Kidney (tissue), 22 donors: ENCODE data around the gene UEVLD. TPM values are rescaled to one million over a fixed set of nuclear protein-coding genes. Genes with fewer than 3 reads are reported as not detected.

Source experiments
- DNase-seq, 5 donors: peaks; one replicate each; pipeline ENCODE4 v3.0.0-alpha.2; 2013 to 2020
- FAIRE-seq: peaks from 2 replicates; lab custom pipeline; 2012; peaks lifted over from hg19 to GRCh38; lab: Jason Lieb, UNC
- H3K27ac ChIP-seq, 2 donors: one replicate each; pipeline ENCODE4 v1.7.0; 2013; ENCODE audit warnings: low read depth in 2 of 2, low read length in 2 of 2, inconsistent platforms in 1 of 2
- H3K27me3 ChIP-seq: one replicate; pipeline ENCODE4 v1.7.1; 2013; ENCODE audit warnings: low read length, inconsistent platforms; ENCODE audit not compliant: control insufficient read depth, insufficient read depth
- H3K36me3 ChIP-seq, 3 donors: one replicate each; pipeline versions ENCODE4 v1.7.0 to v1.7.1; 2013; ENCODE audit warnings: low read length in 3 of 3, control low read depth in 1 of 3, inconsistent platforms in 1 of 3; ENCODE audit not compliant: insufficient read depth in 3 of 3, control insufficient read depth in 2 of 3
- H3K4me1 ChIP-seq, 3 donors: one replicate each; pipeline versions ENCODE4 v1.7.0 to v1.7.1; 2013; ENCODE audit warnings: low read length in 3 of 3, inconsistent platforms in 1 of 3, low read depth in 1 of 3; ENCODE audit not compliant: control insufficient read depth in 2 of 3, insufficient read depth in 2 of 3
- H3K4me3 ChIP-seq, 3 donors: one replicate each; pipeline versions ENCODE4 v1.7.0 to v1.8.1; 2013; ENCODE audit warnings: low read length in 3 of 3, control low read depth in 1 of 3, inconsistent platforms in 1 of 3
- H3K9ac ChIP-seq, 3 donors: one replicate each; pipeline versions ENCODE4 v1.7.0 to v1.7.1; 2013; ENCODE audit warnings: low read length in 3 of 3, control low read depth in 1 of 3, inconsistent platforms in 1 of 3
- H3K9me3 ChIP-seq, 3 donors: one replicate each; pipeline versions ENCODE4 v1.7.0 to v1.7.1; 2013; ENCODE audit warnings: low read length in 3 of 3, control low read depth in 1 of 3, inconsistent platforms in 1 of 3; ENCODE audit not compliant: control insufficient read depth in 2 of 3, insufficient read depth in 1 of 3
- intact Hi-C: fragments of 100-400 bp; cut with DNase I; formaldehyde crosslinking; loops from one replicate; pipeline ENCODE4 v1.11.1; 2022
- long read RNA-seq, 10 donors: library from polyadenylated mRNA in 1 of 10; unstranded in 1 of 10; transcript quantifications; one replicate each; pipeline ENCODE4 v2.0.0 and lab custom pipeline, GENCODE V29; 2021 to 2026
- polyA plus RNA-seq: library from polyadenylated mRNA; stranded (reverse); fragments of 350-450 nt; fragmentation: Illumina TruSeq; extraction: RNeasy Lipid Tissue Mini Kit (QIAGEN cat#74804); gene quantifications from one replicate; pipeline ENCODE4 v1.2.3, GENCODE V29; 2014; ENCODE audit warnings: low read depth, low replicate concordance; ENCODE audit not compliant: insufficient read depth
- total RNA-seq: library from RNA; stranded (reverse); fragmentation: NEBNext Ultra II Directional; extraction: Animal tissue kit (Norgen Biotek cat#: 25700); gene quantifications from one replicate; pipeline ENCODE4 v1.2.1, GENCODE V29; 2021
- TF ChIP-seq, protein P1 (sequence below): IDR thresholded peaks from 3 replicates; pipeline ENCODE4 v1.5.1; 2012; ENCODE audit warnings: mild to moderate bottlenecking, moderate library complexity, borderline replicate concordance; ENCODE audit not compliant: insufficient read depth; ENCODE audit errors: extremely low read depth
- donor health status: control.
- donor health status: control.
- donor health status: control.
- donor health status: control.
- donor health status: control.
- donor health status: DM: yes; HTN: yes; CAD: no.
- donor health status: Normal renal cell carcinoma (clear cell type).

The UEVLD gene
- total RNA-seq (23.1 TPM), polyA plus RNA-seq (8.0 TPM)
- long read RNA-seq, donor 1, full-length matches to known transcripts, result 3 of 3 reads
- long read RNA-seq, donor 1, partial matches to known transcripts, result 0 of 3 reads
- long read RNA-seq, donor 1, other reads (novel, unspliced or antisense), result 0 of 3 reads
- long read RNA-seq, donor 2, full-length matches to known transcripts, result 2 of 2 reads
- long read RNA-seq, donor 2, partial matches to known transcripts, result 0 of 2 reads
- long read RNA-seq, donor 2, other reads (novel, unspliced or antisense), result 0 of 2 reads
- long read RNA-seq, donor 3, full-length matches to known transcripts, result 3 of 3 reads
- long read RNA-seq, donor 3, partial matches to known transcripts, result 0 of 3 reads
- long read RNA-seq, donor 3, other reads (novel, unspliced or antisense), result 0 of 3 reads
- long read RNA-seq, donor 4, full-length matches to known transcripts, result 1 of 1 reads
- long read RNA-seq, donor 4, partial matches to known transcripts, result 0 of 1 reads
- long read RNA-seq, donor 4, other reads (novel, unspliced or antisense), result 0 of 1 reads
- long read RNA-seq, donor 5, full-length matches to known transcripts, result 1 of 1 reads
- long read RNA-seq, donor 5, partial matches to known transcripts, result 0 of 1 reads
- long read RNA-seq, donor 5, other reads (novel, unspliced or antisense), result 0 of 1 reads
- long read RNA-seq, donor 6, full-length matches to known transcripts, result 3 of 3 reads
- long read RNA-seq, donor 6, partial matches to known transcripts, result 0 of 3 reads
- long read RNA-seq, donor 6, other reads (novel, unspliced or antisense), result 0 of 3 reads
- long read RNA-seq, donor 7, full-length matches to known transcripts, result 13 of 22 reads
- long read RNA-seq, donor 7, partial matches to known transcripts, result 0 of 22 reads
- long read RNA-seq, donor 7, other reads (novel, unspliced or antisense), result 9 of 22 reads
- long read RNA-seq, donor 8, result 0 reads
- long read RNA-seq, donor 9, full-length matches to known transcripts, result 1 of 1 reads
- long read RNA-seq, donor 9, partial matches to known transcripts, result 0 of 1 reads
- long read RNA-seq, donor 9, other reads (novel, unspliced or antisense), result 0 of 1 reads
- long read RNA-seq, donor 10, full-length matches to known transcripts, result 3 of 3 reads
- long read RNA-seq, donor 10, partial matches to known transcripts, result 0 of 3 reads
- long read RNA-seq, donor 10, other reads (novel, unspliced or antisense), result 0 of 3 reads

- H3K4me1 ChIP-seq, result peaks cover 0 to 18% (median 15%) of the 10 kb centered on the region in 3 donors
- H3K9ac ChIP-seq, result peak within 1 kb of the TSS; percentile 57 to 82 (median 79)
- TF ChIP-seq, protein P1, sequence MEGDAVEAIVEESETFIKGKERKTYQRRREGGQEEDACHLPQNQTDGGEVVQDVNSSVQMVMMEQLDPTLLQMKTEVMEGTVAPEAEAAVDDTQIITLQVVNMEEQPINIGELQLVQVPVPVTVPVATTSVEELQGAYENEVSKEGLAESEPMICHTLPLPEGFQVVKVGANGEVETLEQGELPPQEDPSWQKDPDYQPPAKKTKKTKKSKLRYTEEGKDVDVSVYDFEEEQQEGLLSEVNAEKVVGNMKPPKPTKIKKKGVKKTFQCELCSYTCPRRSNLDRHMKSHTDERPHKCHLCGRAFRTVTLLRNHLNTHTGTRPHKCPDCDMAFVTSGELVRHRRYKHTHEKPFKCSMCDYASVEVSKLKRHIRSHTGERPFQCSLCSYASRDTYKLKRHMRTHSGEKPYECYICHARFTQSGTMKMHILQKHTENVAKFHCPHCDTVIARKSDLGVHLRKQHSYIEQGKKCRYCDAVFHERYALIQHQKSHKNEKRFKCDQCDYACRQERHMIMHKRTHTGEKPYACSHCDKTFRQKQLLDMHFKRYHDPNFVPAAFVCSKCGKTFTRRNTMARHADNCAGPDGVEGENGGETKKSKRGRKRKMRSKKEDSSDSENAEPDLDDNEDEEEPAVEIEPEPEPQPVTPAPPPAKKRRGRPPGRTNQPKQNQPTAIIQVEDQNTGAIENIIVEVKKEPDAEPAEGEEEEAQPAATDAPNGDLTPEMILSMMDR, result no peak
- intact Hi-C loops, result no loop called here
- FAIRE-seq, result no peak
- peak; percentile 91 to 96 (median 95) for DNase-seq
- H3K36me3 ChIP-seq, result no peaks in the 10 kb centered on the region
- no peaks in the 10 kb centered on the region for H3K27me3 ChIP-seq
- no peaks in the 10 kb centered on the region for H3K9me3 ChIP-seq
- H3K27ac ChIP-seq, result peak within 1 kb of the TSS; percentile 61 to 77
- peak within 1 kb of the TSS; percentile 81 to 89 (median 84) for H3K4me3 ChIP-seq
Observed at GRCh38 chr11:18588297-18589252, at the start of gene UEVLD. TSS of gene UEVLD (minus strand) at chr11:18588734. CDS start at chr11:18588654, 80 bp downstream.

- Histone ChIP-seq H3K36me3 (no peaks in the 10 kb centered on the region), H3K9ac (peak within 1 kb of the TSS; percentile 72 to 99 (median 97)), H3K4me3 (peak within 1 kb of the TSS; percentile 95 to 99 (median 96)), H3K4me1 (peaks cover 0 to 9% (median 7%) of the 10 kb centered on the region in 3 donors), H3K27me3 (no peaks in the 10 kb centered on the region), H3K27ac (peak within 1 kb of the TSS; percentile 88 to 91), H3K9me3 (no peaks in the 10 kb centered on the region)
- DNase-seq (peak; percentile 99 to 100 (median 99)), FAIRE-seq (peak; percentile 74)
- TF ChIP-seq, protein P1, result no peak
- intact Hi-C loops, result no loop called here
Observed at GRCh38 chr11:18634140-18635032, 45.9 kb upstream of the UEVLD start, which contains the start of gene SPTY2D1. TSS of gene SPTY2D1 (minus strand) at chr11:18634342. CDS start at chr11:18634257, 85 bp downstream.
